HG03066 (cell line): Measurements from ENCODE around the gene SMIM35.
"Not testable (repeated sequence)": the region's sequence is repeated elsewhere in the genome, so short reads cannot be mapped to it uniquely, and the experiment has no call there.

Experiments used
- ATAC-seq: cut with Tn5 transposase; IDR thresholded peaks from one replicate; pipeline ENCODE4 v1.9.1; 2021; ENCODE audit warnings: low read depth; ENCODE audit not compliant: unreplicated experiment

SMIM35 gene

GRCh38 chr11:117992620-117993019 is 94.1 kb downstream of the SMIM35 start:
- no peak for ATAC-seq

GRCh38 chr11:117992136-117992535 is 94.6 kb downstream of the SMIM35 start:
- no peak for ATAC-seq

GRCh38 chr11:117989351-117990102 is 97.2 kb downstream of the SMIM35 start:
- ATAC-seq, result no peak

- peak; percentile 52 for ATAC-seq
Measured at GRCh38 chr11:117986981-117987574, 99.7 kb downstream of the SMIM35 start.

- ATAC-seq, result peak; percentile 73
Measured at GRCh38 chr11:117985953-117986887, 100.5 kb downstream of the SMIM35 start, which contains the start of gene IL10RA. IL10RA (plus strand) TSS chr11:117986394; CDS start chr11:117986468, 74 bp downstream.

GRCh38 chr11:117984476-117984875 is 102.3 kb downstream of the SMIM35 start:
- no peak for ATAC-seq

GRCh38 chr11:117983163-117983475 is 103.6 kb downstream of the SMIM35 start:
- ATAC-seq, result no peak

- no peak for ATAC-seq
Measured at GRCh38 chr11:117980720-117981119, 106.0 kb downstream of the SMIM35 start.

- no peak for ATAC-seq
Measured at GRCh38 chr11:117980280-117980679, 106.5 kb downstream of the SMIM35 start.

- no peak for ATAC-seq
Measured at GRCh38 chr11:117979481-117980211, 107.1 kb downstream of the SMIM35 start.

DNA sequence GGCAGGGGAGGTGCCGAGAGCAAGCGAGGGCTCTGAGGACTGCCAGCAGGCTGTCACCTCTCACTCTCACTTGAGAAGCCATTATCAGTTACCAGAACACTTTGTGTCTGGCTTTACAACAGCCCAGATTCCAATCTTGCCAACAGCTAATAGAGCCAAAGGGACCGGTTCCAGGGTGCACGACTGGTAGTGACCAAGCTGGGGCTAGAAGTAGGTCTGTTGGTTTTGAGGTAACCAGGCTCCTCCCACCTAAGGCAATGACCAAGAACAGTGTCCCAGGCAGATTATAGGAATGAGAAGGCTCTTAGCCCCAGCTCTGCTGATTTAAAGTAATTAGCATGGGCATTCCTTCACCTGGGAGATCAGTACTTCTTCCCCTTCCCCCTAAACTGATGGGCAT is 107.8 kb downstream of the SMIM35 start:
- no peak for ATAC-seq

DNA sequence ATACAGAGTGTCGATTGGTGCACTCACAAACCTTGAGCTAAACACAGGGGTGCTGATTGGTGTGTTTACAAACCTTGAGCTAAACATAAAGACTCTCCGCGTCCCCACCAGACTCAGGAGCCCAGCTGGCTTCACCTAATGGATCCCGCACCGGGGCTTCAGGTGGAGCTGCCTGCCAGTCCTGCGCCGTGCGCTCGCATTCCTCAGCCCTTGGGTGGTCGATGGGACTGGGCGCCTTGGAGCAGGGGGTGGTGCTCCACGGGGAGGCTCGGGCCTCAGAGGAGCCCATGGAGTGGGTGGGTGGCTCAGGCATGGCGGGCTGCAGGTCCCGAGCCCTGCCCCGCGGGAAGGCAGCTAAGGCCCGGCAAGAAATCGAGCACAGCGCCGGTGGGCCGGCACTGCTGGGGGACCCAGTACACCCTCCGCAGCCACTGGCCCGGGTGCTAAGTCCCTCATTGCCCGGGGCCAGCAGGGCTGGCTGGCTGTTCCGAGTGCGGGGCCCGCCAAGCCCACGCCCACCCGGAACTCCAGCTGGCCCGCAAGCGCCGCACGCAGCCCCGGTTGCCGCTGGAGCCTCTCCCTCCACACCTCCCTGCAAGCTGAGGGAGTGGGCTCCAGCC is 108.4 kb downstream of the SMIM35 start:
- ATAC-seq, result not testable (repeated sequence)

GRCh38 chr11:117977612-117978264 is 109.0 kb downstream of the SMIM35 start:
- not testable (repeated sequence) for ATAC-seq

DNA sequence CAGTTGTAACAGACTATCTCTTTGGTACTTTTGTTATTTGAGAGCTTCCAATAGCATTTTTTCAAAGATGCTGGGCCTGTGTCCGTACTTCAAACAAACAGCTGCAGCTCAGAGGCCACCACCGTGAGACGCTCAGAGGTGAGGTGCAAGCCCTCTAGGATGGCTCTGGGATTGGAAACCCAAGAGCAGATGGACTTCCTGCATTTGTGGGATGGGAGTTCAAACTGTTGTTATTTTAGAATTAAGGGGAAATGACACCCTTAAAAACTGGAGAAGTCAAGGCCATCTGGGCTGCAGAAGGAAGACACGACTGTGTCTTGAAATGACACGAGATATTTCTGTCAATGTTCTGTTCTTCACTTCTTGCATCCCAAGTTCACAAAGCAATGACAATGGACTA is 109.7 kb downstream of the SMIM35 start:
- ATAC-seq, result no peak

DNA sequence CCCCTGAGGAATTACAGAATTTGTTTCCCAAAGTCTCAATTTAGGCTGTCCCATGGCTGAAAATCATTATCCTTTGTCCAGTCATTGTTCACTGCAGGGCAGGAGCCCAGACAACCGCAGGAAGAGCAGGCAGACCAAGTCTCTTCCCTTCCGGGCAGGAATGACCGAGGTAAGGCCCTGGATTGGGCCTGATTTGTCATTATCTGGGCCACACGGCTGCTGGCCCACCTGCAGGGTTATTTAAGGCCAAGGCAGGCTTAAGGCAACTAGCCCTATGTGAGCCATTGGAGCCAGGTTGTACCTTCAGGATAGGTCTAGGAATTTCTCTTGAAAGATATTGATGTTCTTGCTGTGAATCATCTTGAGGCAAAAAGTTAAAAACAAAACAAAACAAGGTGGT is 110.3 kb downstream of the SMIM35 start:
- no peak for ATAC-seq

- no peak for ATAC-seq
Measured at GRCh38 chr11:117973503-117973860, 113.3 kb downstream of the SMIM35 start.

GRCh38 chr11:117972629-117973502 is 113.9 kb downstream of the SMIM35 start:
- ATAC-seq, result no peak

- ATAC-seq, result no peak
Measured at GRCh38 chr11:117972044-117972443, 114.7 kb downstream of the SMIM35 start.
